Omental fat pad (tissue), 4 donors: ENCODE data around the gene SPACA6. TPM values are rescaled to one million over a fixed set of nuclear protein-coding genes. Genes with fewer than 3 reads are reported as not detected.

Experiments
- ATAC-seq: fragments of 150-250 bp; one replicate; pipeline ENCODE4 v1.9.1; 2016; ENCODE audit warnings: mild to moderate bottlenecking, moderate library complexity; ENCODE audit not compliant: low FRiP score
- DNase-seq: peaks from one replicate; pipeline ENCODE4 v3.0.0-alpha.2; 2019; ENCODE audit warnings: low spot score
- CTCF ChIP-seq, 3 donors: fragments of 450-650 bp; IDR thresholded peaks; one replicate each; pipeline ENCODE4 v1.5.1; 2016 to 2017; ENCODE audit warnings: antibody characterized with exemption in 3 of 3, mild to moderate bottlenecking in 3 of 3, moderate library complexity in 2 of 3
- total RNA-seq, 4 donors: library from RNA; depleted of rRNA; stranded (reverse); fragments of >200 nt; gene quantifications; one replicate each; pipeline ENCODE4 v1.1.0, GENCODE V29; 2016

The SPACA6 gene
- total RNA-seq, 4 donors from 2014 or later, result 6.2 to 14.2 (median 11.4) TPM

DNA sequence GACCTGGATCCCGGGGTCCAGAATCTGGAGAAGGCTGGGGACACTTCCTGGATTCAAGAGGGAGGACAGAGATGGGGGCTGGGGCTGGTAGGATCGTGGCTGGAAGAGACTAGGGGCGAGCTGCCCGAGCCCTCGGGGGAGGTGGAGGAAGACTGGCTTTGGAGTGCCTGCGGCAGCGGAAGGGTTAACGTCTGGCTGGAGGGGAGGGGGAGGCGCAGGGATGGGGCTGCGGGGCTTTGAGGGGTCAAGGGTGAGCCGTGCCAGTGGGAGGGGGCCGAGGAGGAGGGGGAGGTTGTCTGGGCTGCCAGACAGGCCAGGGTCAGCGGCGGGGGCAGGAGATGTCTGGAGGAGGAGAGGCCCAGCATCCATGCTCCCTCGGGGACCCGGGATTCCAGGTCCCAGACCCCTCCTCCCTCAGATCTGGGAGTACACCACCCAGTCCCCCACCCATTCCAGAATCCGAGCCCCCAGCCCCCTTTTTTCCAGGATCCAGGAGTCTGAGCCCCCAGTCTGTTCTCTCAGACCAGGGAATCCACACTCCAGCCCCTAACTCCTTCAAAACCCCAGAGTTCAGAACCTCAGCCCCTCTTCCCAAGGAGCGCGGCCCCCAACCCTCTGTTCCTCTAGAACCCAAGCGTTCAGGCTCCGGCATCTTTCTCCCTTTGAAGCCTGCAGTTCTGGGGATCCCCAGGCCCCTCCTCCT lies 3.2 kb upstream of the SPACA6 start:
- DNase-seq (no peak), ATAC-seq (no peak)
- TF ChIP-seq CTCF (IDR thresholded peaks at IDR 0.05), result no peak

DNA sequence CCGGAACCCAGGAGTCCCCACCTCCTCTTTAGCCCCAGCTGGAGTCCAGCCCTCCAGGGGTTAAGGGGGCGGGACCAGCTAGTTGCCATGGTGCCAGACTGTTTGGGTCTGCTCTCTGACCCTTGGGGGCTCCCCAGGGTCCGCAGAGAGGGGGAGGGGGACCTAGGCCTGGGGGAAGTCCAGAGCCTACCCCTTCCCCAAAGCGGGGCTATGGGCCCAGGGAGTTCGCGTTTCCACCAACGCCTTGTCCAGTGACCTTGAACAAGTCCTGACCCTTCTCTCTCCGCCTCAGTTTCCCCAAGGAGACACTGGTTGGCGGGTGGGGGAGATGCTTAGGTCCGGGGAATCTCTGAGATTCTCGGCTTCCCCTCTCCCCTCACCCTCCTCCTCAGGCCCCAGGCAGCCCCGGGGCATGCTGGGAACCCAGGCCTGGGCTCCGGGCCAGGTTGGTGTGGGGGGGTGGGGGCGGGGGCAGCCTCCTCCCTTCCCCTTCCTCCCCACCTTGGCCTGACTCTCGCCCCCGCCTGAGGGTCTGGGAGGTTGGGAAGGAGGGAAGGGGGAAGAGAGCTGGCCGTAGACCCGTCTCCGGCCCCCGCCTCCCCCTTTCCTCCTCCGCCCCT lies 2.6 kb upstream of the SPACA6 start:
- TF ChIP-seq CTCF (IDR thresholded peaks at IDR 0.05), result no peak
- ATAC-seq, result peak; percentile 24

DNA sequence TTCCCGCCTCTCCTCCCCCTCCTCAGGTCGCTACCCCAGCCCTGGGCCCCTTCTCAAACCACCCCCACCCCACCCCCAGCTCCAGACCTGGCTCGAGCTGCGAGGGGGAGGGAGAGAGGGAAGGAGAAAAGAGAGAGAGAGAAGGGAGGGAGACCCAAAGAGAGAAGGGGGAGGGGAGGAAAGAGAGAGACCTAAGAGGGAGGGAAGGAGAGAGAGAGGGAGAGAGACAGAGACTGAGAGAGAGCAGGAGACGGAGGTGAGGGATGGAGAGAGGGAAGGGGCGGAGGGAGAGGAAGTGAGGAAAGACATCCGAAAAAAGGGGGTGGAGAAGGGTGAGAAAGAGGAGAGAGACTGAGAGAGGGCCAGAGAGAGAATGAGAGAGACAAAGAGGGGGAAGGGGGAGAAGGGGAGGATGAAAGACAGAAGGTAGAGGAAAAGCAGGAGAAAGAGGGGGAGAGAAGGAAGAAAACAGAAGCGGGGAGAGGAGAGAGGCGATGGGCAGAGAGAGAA lies 2.0 kb upstream of the SPACA6 start:
- ATAC-seq (peak; percentile 11), DNase-seq (no peak)
- TF ChIP-seq CTCF (IDR thresholded peaks at IDR 0.05), result no peak

More for the DNA sequence above, 2.6 kb upstream of the SPACA6 start:
- no peak for DNase-seq

- DNase-seq, result no peak
- ATAC-seq, result no peak
- TF ChIP-seq CTCF (IDR thresholded peaks at IDR 0.05), result no peak
Observed at GRCh38 chr19:51691584-51692428, 1.3 kb upstream of the SPACA6 start.

- TF ChIP-seq CTCF (IDR thresholded peaks at IDR 0.05), result no peak
- DNase-seq (no peak), ATAC-seq (no peak)
Observed at GRCh38 chr19:51692468-51692867, 662 bp upstream of the SPACA6 start.

DNA sequence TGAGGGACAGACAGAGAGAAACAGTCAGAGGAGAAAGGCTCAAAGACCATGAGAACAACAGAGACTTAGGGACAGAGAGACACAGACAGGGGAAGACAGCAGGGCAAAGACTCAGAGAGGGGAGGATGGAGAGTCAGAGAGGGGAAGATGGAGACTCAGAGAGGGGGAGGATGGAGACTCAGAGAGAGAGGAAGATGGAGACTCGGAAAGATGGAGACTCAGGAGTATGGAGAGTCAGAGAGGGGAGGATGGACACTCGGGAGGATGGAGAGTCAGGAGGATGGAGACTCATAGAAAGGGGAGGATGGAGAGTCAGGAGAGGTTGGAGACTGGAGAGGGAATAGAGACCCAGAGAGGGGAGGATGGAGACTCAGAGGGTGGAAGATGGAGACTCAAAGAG lies 689 bp downstream of the SPACA6 start:
- DNase-seq, result no peak
- ATAC-seq, result no peak
- no peak for TF ChIP-seq CTCF (IDR thresholded peaks at IDR 0.05)
